Measurements from ENCODE around the gene EIF1.

Gene EIF1

DNA sequence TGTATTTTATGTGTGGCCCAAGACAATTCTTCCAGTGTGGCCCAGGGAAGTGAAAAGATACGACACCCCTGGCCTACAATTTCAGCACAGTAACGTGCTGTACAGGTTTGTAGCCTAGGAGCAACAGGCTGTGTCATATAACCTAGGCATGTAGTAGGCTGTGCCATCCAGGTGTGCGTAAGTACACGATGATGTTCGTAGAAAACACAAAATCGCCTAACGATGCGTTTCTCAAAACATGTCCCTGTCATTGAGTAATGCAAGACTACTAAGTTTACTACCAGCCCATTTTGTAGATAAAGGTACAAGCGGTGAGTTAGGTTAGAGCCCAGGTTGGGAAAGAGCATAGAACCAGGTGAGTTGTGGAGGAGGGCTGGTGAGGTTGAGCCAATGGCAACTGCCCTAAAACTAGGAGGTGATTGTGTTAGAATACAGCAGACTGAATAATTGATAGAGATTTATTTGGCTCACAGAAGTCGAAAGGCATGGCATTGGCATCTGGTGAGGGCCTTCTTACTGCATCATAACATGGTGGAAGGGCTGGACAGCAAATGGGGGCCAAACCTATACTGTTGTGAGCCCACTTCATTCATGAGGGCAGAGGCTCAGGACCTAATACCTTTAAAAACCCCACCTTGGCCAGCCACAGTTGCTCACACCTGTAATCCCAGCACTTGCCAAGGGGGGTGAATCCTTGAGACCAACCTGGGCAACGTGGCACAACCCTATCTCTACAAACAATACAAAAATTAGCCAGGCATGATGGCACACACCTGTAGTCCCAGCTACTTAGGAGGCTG lies 4.2 kb downstream of the EIF1 start:
- Histone ChIP-seq H3K36me3 (replicated peaks; ENCODE audit: insufficient read depth, low read length) (peaks cover 37% of the 10 kb centered on the region), H2AFZ (ENCODE audit: low read length) (no peak overlapping the region), H3K4me2 (ENCODE audit: low read depth, low read length) (no peak overlapping the region), H3K79me2 (ENCODE audit: low read length) (peaks cover 30% of the 10 kb centered on the region), H3F3A (ENCODE audit: insufficient read depth, low read length) (peaks cover 71% of the 10 kb centered on the region), H3K27ac (ENCODE audit: low read length) (no peak overlapping the region), H3K9ac (ENCODE audit: low read length) (no peak overlapping the region), H4K20me1 (ENCODE audit: insufficient read depth, low read length) (peaks cover 24% of the 10 kb centered on the region), H3K4me1 (ENCODE audit: low read length) (peaks cover 30% of the 10 kb centered on the region), H3K4me3 (ENCODE audit: low read length) (no peak overlapping the region), H3K9me2 (replicated peaks; ENCODE audit: insufficient read depth, low read length) (no peaks in the 10 kb centered on the region), H3K27me3 (replicated peaks; ENCODE audit: insufficient read depth, low read length) (no peaks in the 10 kb centered on the region), H3K9me3 (replicated peaks; ENCODE audit: insufficient read depth, low read length) (no peaks in the 10 kb centered on the region)
- TF ChIP-seq EZH2 (optimal IDR thresholded peaks at IDR 0.05; ENCODE audit: low read depth, low read length) (no peak), EZH2phosphoT487 (IDR thresholded peaks at IDR 0.05; ENCODE audit: low read length) (no peak)
- TF ChIP-seq, protein P1, sequence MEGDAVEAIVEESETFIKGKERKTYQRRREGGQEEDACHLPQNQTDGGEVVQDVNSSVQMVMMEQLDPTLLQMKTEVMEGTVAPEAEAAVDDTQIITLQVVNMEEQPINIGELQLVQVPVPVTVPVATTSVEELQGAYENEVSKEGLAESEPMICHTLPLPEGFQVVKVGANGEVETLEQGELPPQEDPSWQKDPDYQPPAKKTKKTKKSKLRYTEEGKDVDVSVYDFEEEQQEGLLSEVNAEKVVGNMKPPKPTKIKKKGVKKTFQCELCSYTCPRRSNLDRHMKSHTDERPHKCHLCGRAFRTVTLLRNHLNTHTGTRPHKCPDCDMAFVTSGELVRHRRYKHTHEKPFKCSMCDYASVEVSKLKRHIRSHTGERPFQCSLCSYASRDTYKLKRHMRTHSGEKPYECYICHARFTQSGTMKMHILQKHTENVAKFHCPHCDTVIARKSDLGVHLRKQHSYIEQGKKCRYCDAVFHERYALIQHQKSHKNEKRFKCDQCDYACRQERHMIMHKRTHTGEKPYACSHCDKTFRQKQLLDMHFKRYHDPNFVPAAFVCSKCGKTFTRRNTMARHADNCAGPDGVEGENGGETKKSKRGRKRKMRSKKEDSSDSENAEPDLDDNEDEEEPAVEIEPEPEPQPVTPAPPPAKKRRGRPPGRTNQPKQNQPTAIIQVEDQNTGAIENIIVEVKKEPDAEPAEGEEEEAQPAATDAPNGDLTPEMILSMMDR (IDR thresholded peaks at IDR 0.05; ENCODE audit: low read length), result no peak
- no peak for DNase-seq

DNA sequence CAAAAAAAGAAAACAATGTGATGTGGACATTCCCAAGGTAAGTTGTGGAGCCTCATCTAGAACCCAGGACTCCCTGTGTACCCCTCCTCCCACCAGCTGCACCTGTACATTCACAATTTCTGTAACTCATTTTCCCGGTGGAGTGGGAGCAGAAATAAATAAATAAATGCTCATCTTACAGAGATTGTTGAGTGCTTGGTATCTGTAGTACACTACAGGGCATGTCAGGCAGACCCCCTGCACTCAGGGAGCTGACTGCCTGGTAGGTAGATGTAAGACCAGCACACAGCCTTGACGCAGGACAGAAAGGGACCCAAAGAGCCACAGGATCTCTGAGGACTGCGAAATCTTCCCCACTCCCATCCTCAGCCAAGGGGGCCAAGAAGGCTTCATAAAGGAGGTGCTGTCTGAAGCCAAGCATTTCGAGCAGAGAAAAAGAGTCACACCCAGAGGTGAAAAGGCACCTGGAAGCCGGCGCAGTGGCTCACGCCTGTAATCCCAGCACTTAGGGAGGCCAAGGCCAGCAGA lies 6.5 kb downstream of the EIF1 start:
- Histone ChIP-seq H3K79me2 (ENCODE audit: low read length) (peaks cover 15% of the 10 kb centered on the region), H3K36me3 (replicated peaks; ENCODE audit: insufficient read depth, low read length) (peaks cover 29% of the 10 kb centered on the region), H3K9ac (ENCODE audit: low read length) (no peak overlapping the region), H3K9me2 (replicated peaks; ENCODE audit: insufficient read depth, low read length) (no peaks in the 10 kb centered on the region), H4K20me1 (ENCODE audit: insufficient read depth, low read length) (peaks cover 16% of the 10 kb centered on the region), H3K27ac (ENCODE audit: low read length) (no peak overlapping the region), H3F3A (ENCODE audit: insufficient read depth, low read length) (peaks cover 55% of the 10 kb centered on the region), H3K4me1 (ENCODE audit: low read length) (peaks cover 27% of the 10 kb centered on the region), H3K9me3 (replicated peaks; ENCODE audit: insufficient read depth, low read length) (no peaks in the 10 kb centered on the region), H3K4me3 (ENCODE audit: low read length) (no peak overlapping the region), H3K27me3 (replicated peaks; ENCODE audit: insufficient read depth, low read length) (no peaks in the 10 kb centered on the region), H2AFZ (ENCODE audit: low read length) (no peak overlapping the region), H3K4me2 (ENCODE audit: low read depth, low read length) (no peak overlapping the region)
- TF ChIP-seq EZH2 (optimal IDR thresholded peaks at IDR 0.05; ENCODE audit: low read depth, low read length) (no peak), EZH2phosphoT487 (IDR thresholded peaks at IDR 0.05; ENCODE audit: low read length) (no peak)
- TF ChIP-seq, protein P1 (IDR thresholded peaks at IDR 0.05; ENCODE audit: low read length), result no peak
- DNase-seq, result no peak

DNA sequence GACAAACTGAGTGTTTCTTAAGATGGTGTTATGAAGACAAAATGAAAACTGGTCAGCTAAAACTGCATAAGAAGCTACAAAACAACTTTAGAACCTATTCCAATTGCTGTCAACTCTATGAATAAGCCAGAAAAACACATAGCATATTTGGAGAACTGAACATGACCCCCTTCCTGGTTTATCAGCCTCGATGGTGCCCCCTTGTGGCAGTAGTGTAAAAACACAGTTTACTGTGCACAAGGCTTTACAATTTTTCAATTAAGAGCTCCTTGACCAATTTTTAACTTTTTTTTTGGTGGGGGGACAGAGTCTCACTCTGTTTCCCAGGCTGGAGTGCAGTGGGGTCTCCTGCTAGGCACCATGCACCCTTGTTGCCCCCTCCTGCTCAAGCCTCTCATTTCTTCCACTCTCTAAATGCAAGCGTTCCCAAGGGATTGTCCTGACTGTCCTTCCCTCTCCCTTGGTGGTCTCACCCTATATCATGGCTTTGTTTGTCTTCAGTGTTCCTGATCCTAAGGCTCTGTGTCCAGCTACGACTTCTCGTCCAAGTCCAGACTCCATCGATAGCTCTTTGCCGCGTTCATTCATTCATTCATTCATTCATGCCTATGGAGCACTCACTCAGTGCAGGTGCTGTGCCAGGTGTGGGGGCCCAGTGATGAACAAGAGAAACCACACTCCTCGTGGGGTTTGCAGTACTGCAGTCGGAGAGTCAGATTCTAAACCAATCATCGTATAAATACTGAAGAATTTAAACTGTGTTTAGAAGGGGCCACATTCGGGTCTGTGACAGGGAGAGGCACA lies 7.5 kb downstream of the EIF1 start:
- Histone ChIP-seq H4K20me1 (ENCODE audit: insufficient read depth, low read length) (peaks cover 6% of the 10 kb centered on the region), H3K4me1 (ENCODE audit: low read length) (peaks cover 22% of the 10 kb centered on the region), H3K9me2 (replicated peaks; ENCODE audit: insufficient read depth, low read length) (no peaks in the 10 kb centered on the region), H3F3A (ENCODE audit: insufficient read depth, low read length) (peaks cover 45% of the 10 kb centered on the region), H3K36me3 (replicated peaks; ENCODE audit: insufficient read depth, low read length) (peaks cover 19% of the 10 kb centered on the region), H3K9ac (ENCODE audit: low read length) (no peak overlapping the region), H2AFZ (ENCODE audit: low read length) (no peak overlapping the region), H3K9me3 (replicated peaks; ENCODE audit: insufficient read depth, low read length) (no peaks in the 10 kb centered on the region), H3K4me3 (ENCODE audit: low read length) (no peak overlapping the region), H3K27ac (ENCODE audit: low read length) (no peak overlapping the region), H3K27me3 (replicated peaks; ENCODE audit: insufficient read depth, low read length) (no peaks in the 10 kb centered on the region), H3K4me2 (ENCODE audit: low read depth, low read length) (no peak overlapping the region), H3K79me2 (ENCODE audit: low read length) (peaks cover 5% of the 10 kb centered on the region)
- peak; percentile 82 for DNase-seq
- no peak for TF ChIP-seq EZH2phosphoT487 (IDR thresholded peaks at IDR 0.05; ENCODE audit: low read length)
- TF ChIP-seq, protein P1 (IDR thresholded peaks at IDR 0.05; ENCODE audit: low read length), result peak; percentile 79
